Tibial nerve (tissue), 4 donors: ENCODE data around the gene MRPL54.

Experiments
- CTCF ChIP-seq, 5 experiments: fragments of 200-600 bp in 3 of 5; fragments of 450-650 bp in 2 of 5; sonication (generic) in 3 of 5; IDR thresholded peaks; one replicate each; pipeline ENCODE4 v1.5.1; 2016 to 2019; ENCODE audit warnings: antibody characterized with exemption in 5 of 5, mild to moderate bottlenecking in 3 of 5, moderate library complexity in 2 of 5
- EP300 ChIP-seq, 2 donors: sonication (generic); formaldehyde crosslinking; IDR thresholded peaks; one replicate each; pipeline ENCODE4 v1.6.1; 2017; ENCODE audit warnings: antibody characterized with exemption in 2 of 2, mild to moderate bottlenecking in 1 of 2

DNA sequence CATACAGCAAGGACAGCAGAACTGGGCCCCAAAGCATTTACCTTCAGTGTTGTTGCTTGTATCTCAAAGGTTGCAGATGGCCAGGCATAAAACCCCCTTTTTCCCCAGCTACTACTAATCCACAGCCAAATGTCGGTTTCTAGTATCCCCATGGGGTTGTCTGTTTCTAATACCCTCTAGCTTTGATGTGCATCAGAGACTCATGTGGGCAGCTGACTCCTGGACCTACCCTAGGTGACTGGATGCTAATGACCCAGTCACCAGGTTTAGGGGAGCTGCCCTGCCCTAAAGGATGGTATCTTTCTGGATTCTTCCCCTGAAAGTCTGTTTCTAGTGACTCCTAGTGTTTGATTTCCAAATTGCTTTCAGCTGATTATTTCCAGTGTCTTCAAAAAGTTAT is 30.4 kb upstream of the MRPL54 start:
- TF ChIP-seq EP300 (IDR thresholded peaks at IDR 0.05) (no peak), CTCF (IDR thresholded peaks at IDR 0.05) (no peak)
